ENCODE measurements around the gene SKP2.

GRCh38 chr5:36147681-36148080, 4.2 kb upstream of the SKP2 start:
- TF ChIP-seq FOXM1 (IDR thresholded peaks at IDR 0.05; ENCODE audit: borderline replicate concordance), result no peak
- TF ChIP-seq SP1 (IDR thresholded peaks at IDR 0.05), result no peak

Measured in HEK293T (cell line).